Thyroid gland (tissue), 4 donors: Measurements from ENCODE around the gene OBP2B. TPM values are rescaled to one million over a fixed set of nuclear protein-coding genes. Genes with fewer than 3 reads are reported as not detected.

Experiments
- DNase-seq, 2 donors: peaks; one replicate each; pipeline ENCODE4 v3.0.0-alpha.2; 2019
- H3K27ac ChIP-seq, 3 donors: fragments of 200-600 bp; sonication (generic); 1 replicate in 2 of 3; 2 replicates in 1 of 3; pipeline ENCODE4 v1.5.1; 2016 to 2019; ENCODE audit warnings: mild to moderate bottlenecking in 1 of 3, moderate library complexity in 1 of 3
- H3K27me3 ChIP-seq: fragments of 200-600 bp; sonication (generic); one replicate; pipeline ENCODE4 v1.5.1; 2019
- H3K36me3 ChIP-seq, 2 donors: fragments of 200-600 bp; sonication (generic); one replicate each; pipeline ENCODE4 v1.5.1; 2016 to 2019
- H3K4me1 ChIP-seq, 2 donors: fragments of 200-600 bp; sonication (generic); one replicate each; pipeline ENCODE4 v1.5.1; 2017 to 2019
- H3K4me3 ChIP-seq, 3 donors: fragments of 200-600 bp; sonication (generic); replicated peaks in 1 of 3; 1 replicate in 2 of 3; 2 replicates in 1 of 3; pipeline ENCODE4 v1.5.1; 2016; ENCODE audit warnings: mild to moderate bottlenecking in 1 of 3
- H3K9me3 ChIP-seq: fragments of 200-600 bp; sonication (generic); one replicate; pipeline ENCODE4 v1.5.1; 2017
- CTCF ChIP-seq, 6 experiments: fragments of 200-600 bp in 3 of 6; fragments of 450-650 bp in 3 of 6; sonication (generic) in 3 of 6; IDR thresholded peaks; one replicate each; pipeline ENCODE4 v1.5.1; 2016 to 2019; ENCODE audit warnings: antibody characterized with exemption in 6 of 6, mild to moderate bottlenecking in 2 of 6, inconsistent platforms in 1 of 6, moderate library complexity in 1 of 6
- POLR2A ChIP-seq, 2 donors: fragments of 450-650 bp; IDR thresholded peaks; one replicate each; pipeline ENCODE4 v1.6.1; 2017; ENCODE audit warnings: antibody characterized with exemption in 2 of 2, mild to moderate bottlenecking in 2 of 2, moderate library complexity in 1 of 2
- WGBS, 2 donors: methylation state at CpG; one replicate each; pipeline ENCODE4 v1.1.5; 2017; 5-methylcytosine and 5-hydroxymethylcytosine counted together
- intact Hi-C: fragments of 100-400 bp; cut with DNase I; formaldehyde crosslinking; loops from one replicate; pipeline ENCODE4 v1.15.1; 2023
- total RNA-seq, 4 donors: library from RNA; depleted of rRNA; stranded (reverse); fragments of >200 nt; gene quantifications; one replicate each; pipeline ENCODE4 v1.2.3, GENCODE V29; 2016

OBP2B gene
- total RNA-seq, 4 donors from 2014 or later = not detected

- intact Hi-C loops = no loop called here
- Histone ChIP-seq H3K4me1 (no peaks in the 10 kb centered on the region), H3K36me3 (no peaks in the 10 kb centered on the region), H3K9me3 (no peaks in the 10 kb centered on the region), H3K4me3 (no peak overlapping the region), H3K27ac (no peak overlapping the region), H3K27me3 (no peaks in the 10 kb centered on the region)
- DNase-seq = no peak
- 87% methylated on average over 14 of the region's 14 CpGs for WGBS, 2 donors
- no peak for TF ChIP-seq POLR2A (IDR thresholded peaks at IDR 0.05)
- no peak for TF ChIP-seq CTCF (IDR thresholded peaks at IDR 0.05)
Observed at GRCh38 chr9:133202688-133203453, 6.2 kb downstream of the OBP2B start.

GRCh38 chr9:133202145-133202513, 6.9 kb downstream of the OBP2B start:
- Histone ChIP-seq H3K4me1 (no peaks in the 10 kb centered on the region), H3K27me3 (no peaks in the 10 kb centered on the region), H3K36me3 (no peaks in the 10 kb centered on the region), H3K4me3 (no peak overlapping the region), H3K27ac (no peak overlapping the region), H3K9me3 (no peaks in the 10 kb centered on the region)
- no peak for DNase-seq
- intact Hi-C loops = no loop called here
- TF ChIP-seq CTCF (IDR thresholded peaks at IDR 0.05) = no peak
- no peak for TF ChIP-seq POLR2A (IDR thresholded peaks at IDR 0.05)
- 81 to 93% methylated on average over 7 to 11 of the region's 11 CpGs for WGBS, 2 donors

GRCh38 chr9:133201424-133202144, 7.5 kb downstream of the OBP2B start:
- H3K4me3 ChIP-seq = no peak overlapping the region
- H3K36me3 ChIP-seq = no peaks in the 10 kb centered on the region
- TF ChIP-seq POLR2A (IDR thresholded peaks at IDR 0.05) (no peak), CTCF (IDR thresholded peaks at IDR 0.05) (no peak)
- H3K9me3 ChIP-seq = no peaks in the 10 kb centered on the region
- H3K4me1 ChIP-seq = no peaks in the 10 kb centered on the region
- H3K27me3 ChIP-seq = no peaks in the 10 kb centered on the region
- 76 to 85% methylated on average over 12 of the region's 13 CpGs for WGBS, 2 donors
- intact Hi-C loops = no loop called here
- no peak for DNase-seq
- no peak overlapping the region for H3K27ac ChIP-seq

- Histone ChIP-seq H3K36me3 (no peaks in the 10 kb centered on the region), H3K27ac (no peak overlapping the region), H3K4me1 (no peaks in the 10 kb centered on the region), H3K27me3 (no peaks in the 10 kb centered on the region), H3K4me3 (no peak overlapping the region), H3K9me3 (no peaks in the 10 kb centered on the region)
- 83 to 91% methylated on average over 17 of the region's 17 CpGs for WGBS, 2 donors
- no peak for TF ChIP-seq POLR2A (IDR thresholded peaks at IDR 0.05)
- no peak for TF ChIP-seq CTCF (IDR thresholded peaks at IDR 0.05)
- intact Hi-C loops = no loop called here
- DNase-seq = no peak
Observed at GRCh38 chr9:133200631-133201030, 8.4 kb downstream of the OBP2B start.
